ENCODE measurements around the gene ULK2. TPM values are rescaled to one million over a fixed set of nuclear protein-coding genes. Genes with fewer than 3 reads are reported as not detected.

The ULK2 gene
- total and polyA plus RNA-seq, 12 donors = 9.5 to 32.0 (median 15.1) TPM

- intact Hi-C loops (cut with DNase I) = loop anchor here in 1 of 2 donors (10.0 kb wide), 1 partner anchor 79 kb away; no protein-coding TSS in a partner anchor
- peak overlapping the region in 3 of 5 donors; percentile 33 to 94 (median 85) for H3K27ac ChIP-seq
- H3K36me3 ChIP-seq (replicated peaks in 1 of 2) = no peaks in the 10 kb centered on the region
- TF ChIP-seq CTCF (IDR thresholded peaks at IDR 0.05) (peak; percentile 33 to 67 (median 62)), POLR2A (IDR thresholded peaks at IDR 0.05) (no peak)
- H3K27me3 ChIP-seq = no peaks in the 10 kb centered on the region
- H3K4me3 ChIP-seq = no peak overlapping the region
- DNase-seq = peak; percentile 48 to 75 (median 71)
- no peaks in the 10 kb centered on the region for H3K9me3 ChIP-seq (replicated peaks in 1 of 3)
- 70 to 79% (median 77%) methylated on average over 11 to 12 of the region's 12 CpGs for WGBS, 4 donors
- H3K4me1 ChIP-seq (replicated peaks in 1 of 2) = peaks cover 13 to 15% of the 10 kb centered on the region in 2 donors
These were observed 113.9 kb downstream of the ULK2 start for GRCh38 chr17:19753661-19754463.

DNA sequence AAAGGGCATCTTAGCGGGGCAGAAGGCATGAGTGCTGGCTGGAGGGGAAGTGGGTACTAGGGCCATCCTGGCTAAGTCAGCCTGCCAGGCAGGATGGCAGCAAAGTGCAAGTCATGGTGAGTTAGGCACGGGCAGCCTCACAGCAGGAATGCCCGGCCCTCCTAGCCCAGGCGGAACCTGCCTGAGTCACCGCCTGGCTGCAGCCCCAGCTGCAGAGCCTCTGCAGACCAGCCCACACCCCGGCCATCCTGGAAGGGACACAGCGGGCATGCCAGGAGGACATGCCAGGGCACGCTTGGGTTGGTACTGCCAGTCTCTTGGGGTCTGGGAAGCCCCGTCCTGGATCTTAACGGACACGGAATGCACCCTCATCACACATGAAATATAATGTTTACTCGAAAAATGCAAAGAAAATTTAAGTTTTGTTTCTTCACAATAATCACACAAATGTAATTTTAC lies 114.7 kb downstream of the ULK2 start:
- Histone ChIP-seq H3K9me3 (replicated peaks in 1 of 3) (no peaks in the 10 kb centered on the region), H3K27ac (peak overlapping the region in 4 of 5 donors; percentile 60 to 94 (median 82)), H3K27me3 (no peaks in the 10 kb centered on the region), H3K4me3 (no peak overlapping the region), H3K36me3 (replicated peaks in 1 of 2) (no peaks in the 10 kb centered on the region), H3K4me1 (replicated peaks in 1 of 2) (peaks cover 13 to 15% of the 10 kb centered on the region in 2 donors)
- intact Hi-C loops (cut with DNase I) = loop anchor here in 1 of 2 donors (10.0 kb wide), 1 partner anchor 78 kb away; no protein-coding TSS in a partner anchor
- WGBS, 4 donors = 21 to 59% (median 35%) methylated on average over 10 to 12 of the region's 12 CpGs
- peak; percentile 81 to 95 (median 92) for DNase-seq
- peak in 1 of 6 experiments; percentile 9 for TF ChIP-seq CTCF (IDR thresholded peaks at IDR 0.05)
- peak in 1 of 2 donors; percentile 68 for TF ChIP-seq POLR2A (IDR thresholded peaks at IDR 0.05)

DNA sequence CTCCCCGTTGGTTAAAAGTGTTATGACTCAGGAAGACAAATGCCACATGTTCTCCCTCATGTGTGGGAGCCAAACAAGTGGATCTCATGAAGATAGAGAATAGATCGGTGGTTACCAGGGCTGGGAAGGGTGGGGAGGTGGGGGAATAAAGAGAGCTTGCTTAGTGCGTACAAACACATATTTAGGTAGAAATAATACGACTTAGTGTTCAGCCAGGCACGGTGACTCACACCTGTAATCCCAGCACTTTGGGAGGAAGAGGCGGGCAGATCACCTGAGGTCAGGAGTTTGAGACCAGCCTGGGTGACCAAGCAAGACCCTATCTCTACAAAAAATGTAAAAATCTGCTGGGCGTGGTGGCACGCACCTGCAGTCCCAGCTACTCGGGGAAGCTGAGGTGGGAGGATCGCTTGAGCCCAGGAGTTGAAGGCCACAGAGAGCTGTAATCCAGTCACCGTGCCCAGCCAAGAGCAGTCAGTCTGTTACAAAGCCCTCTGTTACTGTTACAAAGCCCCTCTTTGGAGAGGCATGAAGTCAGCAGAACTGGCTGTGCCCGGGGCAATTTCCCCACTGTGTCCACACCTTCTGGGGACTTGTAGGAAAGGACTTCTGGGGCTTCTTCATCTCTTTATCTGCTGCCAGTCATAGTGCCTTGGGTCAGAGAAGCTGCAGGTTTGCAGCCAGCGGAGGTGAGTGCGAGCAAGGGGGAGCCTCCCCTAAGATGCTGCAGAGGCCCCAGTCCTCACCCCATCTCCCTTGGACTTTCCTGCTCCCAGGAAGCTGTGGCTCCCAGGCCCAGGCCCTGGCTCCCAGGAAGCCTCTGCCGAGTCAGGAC lies 115.3 kb downstream of the ULK2 start:
- TF ChIP-seq POLR2A (IDR thresholded peaks at IDR 0.05) = no peak
- TF ChIP-seq CTCF (IDR thresholded peaks at IDR 0.05) = no peak
- peaks cover 13 to 15% of the 10 kb centered on the region in 2 donors for H3K4me1 ChIP-seq (replicated peaks in 1 of 2)
- no peaks in the 10 kb centered on the region for H3K36me3 ChIP-seq (replicated peaks in 1 of 2)
- H3K27ac ChIP-seq = peak overlapping the region in 4 of 5 donors; percentile 60 to 94 (median 82)
- no peaks in the 10 kb centered on the region for H3K9me3 ChIP-seq (replicated peaks in 1 of 3)
- 81 to 85% (median 81%) methylated on average over 7 to 15 of the region's 15 CpGs for WGBS, 4 donors
- no peaks in the 10 kb centered on the region for H3K27me3 ChIP-seq
- H3K4me3 ChIP-seq = no peak overlapping the region
- no peak for DNase-seq
- intact Hi-C loops (cut with DNase I) = loop anchor here in 1 of 2 donors (10.0 kb wide), 1 partner anchor 78 kb away; no protein-coding TSS in a partner anchor

- DNase-seq = no peak
- H3K4me3 ChIP-seq = no peak overlapping the region
- H3K27ac ChIP-seq = no peak overlapping the region
- WGBS, 4 donors = 91 to 100% (median 92%) methylated on average over 1 to 3 of the region's 3 CpGs
- no peaks in the 10 kb centered on the region for H3K9me3 ChIP-seq (replicated peaks in 1 of 3)
- H3K36me3 ChIP-seq (replicated peaks in 1 of 2) = no peaks in the 10 kb centered on the region
- intact Hi-C loops (cut with DNase I) = loop anchor here in 1 of 2 donors (10.0 kb wide), 1 partner anchor 76 kb away; no protein-coding TSS in a partner anchor
- TF ChIP-seq CTCF (IDR thresholded peaks at IDR 0.05) = no peak
- no peak for TF ChIP-seq POLR2A (IDR thresholded peaks at IDR 0.05)
- H3K27me3 ChIP-seq = no peaks in the 10 kb centered on the region
- H3K4me1 ChIP-seq (replicated peaks in 1 of 2) = peaks cover 13 to 15% of the 10 kb centered on the region in 2 donors
These were observed 116.9 kb downstream of the ULK2 start for GRCh38 chr17:19750835-19751234.

All from adrenal gland (tissue), 12 donors.